Calu3 (cell line): Measurements from ENCODE around the gene RAB29. TPM values are rescaled to one million over a fixed set of nuclear protein-coding genes. Genes with fewer than 3 reads are reported as not detected.

Experiments used
- BruUV-seq: library from RNA; stranded (reverse); fragments of 400-500 nt; replicated peaks from 2 replicates; lab custom pipeline; 2021; lab: Mats Ljungman, UMichigan
- CTCF ChIA-PET: fragments of 300-600 bp; sonication (Branson Sonifier 250); formaldehyde crosslinking; loops from one replicate; lab custom pipeline; 2022; ENCODE audit warnings: antibody characterized with exemption; lab: Charles Lee
- DNase-seq: peaks from one replicate; pipeline ENCODE4 v3.0.0; 2022
- H3K27ac Mint-ChIP-seq: one replicate; pipeline ENCODE4 v1.8.0; 2022; ENCODE audit warnings: mixed read lengths; ENCODE audit not compliant: unreplicated experiment
- H3K27me3 Mint-ChIP-seq: one replicate; pipeline ENCODE4 v1.8.0; 2022; ENCODE audit warnings: mixed read lengths; ENCODE audit not compliant: unreplicated experiment
- H3K36me3 Mint-ChIP-seq: one replicate; pipeline ENCODE4 v1.8.0; 2022; ENCODE audit warnings: mild to moderate bottlenecking, moderate library complexity, mixed read lengths; ENCODE audit not compliant: insufficient read depth, unreplicated experiment
- H3K4me1 Mint-ChIP-seq: one replicate; pipeline ENCODE4 v1.8.0; 2022; ENCODE audit warnings: mild to moderate bottlenecking, low read depth, mixed read lengths; ENCODE audit not compliant: unreplicated experiment
- H3K4me3 Mint-ChIP-seq: one replicate; pipeline ENCODE4 v1.8.0; 2022; ENCODE audit warnings: mild to moderate bottlenecking, low read depth, moderate library complexity, mixed read lengths; ENCODE audit not compliant: unreplicated experiment
- H3K9me3 Mint-ChIP-seq: one replicate; pipeline ENCODE4 v1.8.0; 2022; ENCODE audit warnings: low read depth, mixed read lengths; ENCODE audit not compliant: unreplicated experiment
- CTCF ChIP-seq: fragments of 200-600 bp; IDR thresholded peaks from one replicate; pipeline ENCODE4 v1.8.0; 2022; ENCODE audit warnings: antibody characterized with exemption; ENCODE audit not compliant: unreplicated experiment
- intact Hi-C: fragments of 100-400 bp; cut with micrococcal nuclease; formaldehyde crosslinking; loops from one replicate; pipeline ENCODE4 v1.10.0; 2022; ENCODE audit not compliant: unreplicated experiment
- total RNA-seq: library from RNA; stranded (reverse); gene quantifications from 2 replicates; pipeline ENCODE4 v1.2.3, GENCODE V29; 2022

RAB29 gene
- total RNA-seq, 1 experiment from 2014 or later, result 27.1 TPM

GRCh38 chr1:205749234-205750137, 25.8 kb downstream of the RAB29 start:
- H3K27ac Mint-ChIP-seq, result peak overlapping the region; percentile 98
- DNase-seq, result peak; percentile 99
- no TSS peak for BruUV-seq
- CTCF ChIA-PET, result interaction anchor here (0.7 to 1.2 kb wide), 4 partner anchors 26 to 911 kb away, joined by 3 to 5 read pairs (median 4); partner anchors contain the start of gene RAB29
- H3K9me3 Mint-ChIP-seq, result no peaks in the 10 kb centered on the region
- TF ChIP-seq CTCF, result no peak
- H3K27me3 Mint-ChIP-seq, result peaks cover 10% of the 10 kb centered on the region
- intact Hi-C loops, result no loop called here
- H3K4me3 Mint-ChIP-seq, result peak overlapping the region; percentile 84
- peaks cover 14% of the 10 kb centered on the region for H3K4me1 Mint-ChIP-seq
- H3K36me3 Mint-ChIP-seq, result peaks cover 56% of the 10 kb centered on the region

GRCh38 chr1:205748403-205749233, 26.7 kb downstream of the RAB29 start:
- peak overlapping the region; percentile 84 for H3K4me3 Mint-ChIP-seq
- no peak for TF ChIP-seq CTCF
- CTCF ChIA-PET, result interaction anchor here (0.6 to 1.2 kb wide), 4 partner anchors 27 to 229 kb away, joined by 4 to 5 read pairs (median 4); partner anchors contain the start of gene RAB29
- peak overlapping the region; percentile 98 for H3K27ac Mint-ChIP-seq
- intact Hi-C loops, result no loop called here
- H3K27me3 Mint-ChIP-seq, result peaks cover under 1% of the 10 kb centered on the region
- H3K4me1 Mint-ChIP-seq, result peaks cover 22% of the 10 kb centered on the region
- H3K36me3 Mint-ChIP-seq, result peaks cover 62% of the 10 kb centered on the region
- DNase-seq, result peak; percentile 10
- no TSS peak for BruUV-seq
- H3K9me3 Mint-ChIP-seq, result no peaks in the 10 kb centered on the region

- no peaks in the 10 kb centered on the region for H3K27me3 Mint-ChIP-seq
- intact Hi-C loops, result loop anchor here (2.0 kb wide), 1 partner anchor 14 kb away; no protein-coding TSS in a partner anchor
- BruUV-seq, result no TSS peak
- H3K27ac Mint-ChIP-seq, result peak overlapping the region; percentile 73
- TF ChIP-seq CTCF, result no peak
- H3K36me3 Mint-ChIP-seq, result peaks cover 76% of the 10 kb centered on the region
- CTCF ChIA-PET, result interaction anchor here (0.9 to 1.0 kb wide), 2 partner anchors 23 to 230 kb away, joined by 3 read pairs; no protein-coding TSS in a partner anchor
- no peak for DNase-seq
- H3K9me3 Mint-ChIP-seq, result no peaks in the 10 kb centered on the region
- peaks cover 31% of the 10 kb centered on the region for H3K4me1 Mint-ChIP-seq
- H3K4me3 Mint-ChIP-seq, result peak overlapping the region; percentile 60
Observed at GRCh38 chr1:205746757-205747412, 28.4 kb downstream of the RAB29 start.

GRCh38 chr1:205744403-205744802, 30.9 kb downstream of the RAB29 start:
- BruUV-seq, result no TSS peak
- H3K27me3 Mint-ChIP-seq, result no peaks in the 10 kb centered on the region
- H3K9me3 Mint-ChIP-seq, result no peaks in the 10 kb centered on the region
- peak overlapping the region; percentile 58 for H3K4me3 Mint-ChIP-seq
- CTCF ChIA-PET, result interaction anchor here (0.9 kb wide), 1 partner anchor 152 kb away, joined by 3 read pairs; no protein-coding TSS in a partner anchor
- H3K4me1 Mint-ChIP-seq, result peaks cover 46% of the 10 kb centered on the region
- DNase-seq, result no peak
- H3K27ac Mint-ChIP-seq, result peak overlapping the region; percentile 52
- TF ChIP-seq CTCF, result no peak
- H3K36me3 Mint-ChIP-seq, result peaks cover 73% of the 10 kb centered on the region
- intact Hi-C loops, result no loop called here
